ENCODE measurements around the gene URB1.
"Not testable (repeated sequence)": the region's sequence is repeated elsewhere in the genome, so short reads cannot be mapped to it uniquely, and the experiment has no call there.

URB1 gene

GRCh38 chr21:32320059-32320458 lies 72.8 kb downstream of the URB1 start:
- H3K36me3 Mint-ChIP-seq = peaks cover 44% of the 10 kb centered on the region
- H3K9me3 Mint-ChIP-seq = no peaks in the 10 kb centered on the region
- H3K4me3 Mint-ChIP-seq = no peak overlapping the region
- no peaks in the 10 kb centered on the region for H3K4me1 Mint-ChIP-seq
- CTCF ChIA-PET = no interaction called here
- no peak overlapping the region for H3K27ac Mint-ChIP-seq
- DNase-seq = no peak
- H3K27me3 Mint-ChIP-seq = no peaks in the 10 kb centered on the region

- DNase-seq = no peak
- Mint-ChIP-seq H3K9me3 (no peaks in the 10 kb centered on the region), H3K27me3 (no peaks in the 10 kb centered on the region), H3K4me1 (no peaks in the 10 kb centered on the region), H3K27ac (no peak overlapping the region), H3K4me3 (no peak overlapping the region), H3K36me3 (peaks cover 41% of the 10 kb centered on the region)
- CTCF ChIA-PET = no interaction called here
These were observed 73.8 kb downstream of the URB1 start for GRCh38 chr21:32319012-32319411.

DNA sequence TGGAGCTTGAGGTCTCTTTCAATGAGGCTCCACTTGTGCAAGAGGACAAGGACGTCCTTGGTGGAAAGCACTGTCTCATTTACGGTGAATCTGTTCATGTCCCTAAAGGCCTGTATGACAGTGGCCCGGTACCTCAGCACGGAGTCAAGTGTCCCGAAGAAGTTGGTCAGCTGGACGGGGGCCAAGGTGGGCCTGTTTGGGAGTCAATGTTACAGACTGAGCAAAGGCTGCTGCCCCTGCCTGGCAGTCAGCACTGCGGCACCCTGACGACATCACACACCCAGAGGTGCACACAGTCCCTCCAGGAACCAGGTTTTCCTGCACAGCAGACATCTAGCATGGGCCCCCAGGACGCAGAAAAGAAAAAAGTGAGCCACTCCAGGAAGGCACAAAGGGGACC lies 75.1 kb downstream of the URB1 start:
- DNase-seq = no peak
- H3K36me3 Mint-ChIP-seq = peaks cover 31% of the 10 kb centered on the region
- no peaks in the 10 kb centered on the region for H3K27me3 Mint-ChIP-seq
- H3K27ac Mint-ChIP-seq = no peak overlapping the region
- H3K4me3 Mint-ChIP-seq = no peak overlapping the region
- H3K9me3 Mint-ChIP-seq = no peaks in the 10 kb centered on the region
- CTCF ChIA-PET = no interaction called here
- no peaks in the 10 kb centered on the region for H3K4me1 Mint-ChIP-seq

DNA sequence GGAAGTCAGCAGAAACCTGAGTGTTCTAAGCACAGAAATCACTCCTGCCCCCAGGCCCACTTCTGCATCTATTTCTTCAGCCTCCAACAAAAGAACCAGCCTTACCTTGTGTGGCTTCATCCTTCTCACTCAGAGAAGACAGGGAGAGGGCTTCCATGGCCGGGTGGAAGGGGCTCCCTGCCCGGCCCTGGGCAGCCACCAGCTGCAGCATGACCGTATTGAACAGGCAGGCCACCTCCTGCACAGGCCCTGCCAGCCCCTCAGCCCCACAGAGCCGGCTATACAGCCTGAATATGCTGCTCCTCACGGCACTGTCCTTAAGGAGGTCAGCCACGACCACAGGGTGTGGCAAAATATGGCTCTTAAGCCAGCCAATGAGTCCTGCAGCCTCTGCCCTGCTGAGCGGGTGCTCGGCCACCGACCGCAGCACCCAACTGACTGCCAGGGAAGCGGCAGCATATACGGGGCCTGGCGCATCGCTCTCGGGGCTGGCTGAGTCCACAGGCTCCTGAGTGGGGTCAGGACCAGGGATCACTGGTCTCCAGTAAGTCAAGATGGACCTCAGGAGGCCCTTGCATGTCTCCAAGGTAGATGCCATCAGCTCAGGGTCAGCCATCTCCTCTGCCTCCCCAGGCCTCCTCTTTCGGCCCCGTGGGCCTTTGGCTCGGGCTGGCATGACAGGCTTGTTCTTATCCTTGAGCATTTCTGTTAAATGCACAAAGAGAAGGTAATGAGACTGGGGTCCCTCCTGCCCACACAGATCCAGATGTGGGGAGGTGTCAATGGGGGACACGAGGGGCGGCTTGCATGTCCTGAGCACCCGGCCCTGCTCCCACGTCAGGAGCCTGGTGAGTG lies 76.2 kb downstream of the URB1 start:
- H3K27ac Mint-ChIP-seq = no peak overlapping the region
- no peak for DNase-seq
- no peaks in the 10 kb centered on the region for H3K9me3 Mint-ChIP-seq
- no peaks in the 10 kb centered on the region for H3K4me1 Mint-ChIP-seq
- H3K36me3 Mint-ChIP-seq = peaks cover 39% of the 10 kb centered on the region
- CTCF ChIA-PET = no interaction called here
- H3K27me3 Mint-ChIP-seq = no peaks in the 10 kb centered on the region
- no peak overlapping the region for H3K4me3 Mint-ChIP-seq

GRCh38 chr21:32315511-32316281 lies 77.1 kb downstream of the URB1 start:
- no peaks in the 10 kb centered on the region for H3K27me3 Mint-ChIP-seq
- no peak for DNase-seq
- H3K9me3 Mint-ChIP-seq = no peaks in the 10 kb centered on the region
- H3K36me3 Mint-ChIP-seq = peaks cover 40% of the 10 kb centered on the region
- CTCF ChIA-PET = no interaction called here
- peaks cover 3% of the 10 kb centered on the region for H3K4me1 Mint-ChIP-seq
- no peak overlapping the region for H3K27ac Mint-ChIP-seq
- no peak overlapping the region for H3K4me3 Mint-ChIP-seq

DNA sequence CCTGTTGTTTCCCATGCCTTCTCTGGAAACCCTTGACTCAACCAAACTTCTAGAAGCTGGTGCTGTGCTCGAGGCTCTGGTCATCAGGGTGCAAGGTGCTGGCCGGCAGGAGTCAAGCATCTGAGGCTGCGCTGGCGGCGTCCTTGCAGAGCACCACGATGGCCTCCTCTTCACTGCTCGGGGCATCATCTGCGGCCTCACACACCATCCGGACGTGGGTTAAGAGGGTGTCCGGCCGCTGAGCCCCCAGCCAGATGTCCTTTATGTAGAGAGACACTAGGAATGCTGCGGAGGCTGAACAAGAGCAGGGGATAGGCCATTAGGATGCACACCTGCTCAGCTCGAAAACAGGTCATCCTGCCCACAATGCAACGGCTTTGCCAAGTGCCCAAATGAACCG lies 78.0 kb downstream of the URB1 start:
- Mint-ChIP-seq H3K36me3 (peaks cover 34% of the 10 kb centered on the region), H3K4me1 (peaks cover 3% of the 10 kb centered on the region), H3K9me3 (no peaks in the 10 kb centered on the region), H3K27ac (no peak overlapping the region), H3K27me3 (no peaks in the 10 kb centered on the region), H3K4me3 (no peak overlapping the region)
- no peak for DNase-seq
- CTCF ChIA-PET = no interaction called here

DNA sequence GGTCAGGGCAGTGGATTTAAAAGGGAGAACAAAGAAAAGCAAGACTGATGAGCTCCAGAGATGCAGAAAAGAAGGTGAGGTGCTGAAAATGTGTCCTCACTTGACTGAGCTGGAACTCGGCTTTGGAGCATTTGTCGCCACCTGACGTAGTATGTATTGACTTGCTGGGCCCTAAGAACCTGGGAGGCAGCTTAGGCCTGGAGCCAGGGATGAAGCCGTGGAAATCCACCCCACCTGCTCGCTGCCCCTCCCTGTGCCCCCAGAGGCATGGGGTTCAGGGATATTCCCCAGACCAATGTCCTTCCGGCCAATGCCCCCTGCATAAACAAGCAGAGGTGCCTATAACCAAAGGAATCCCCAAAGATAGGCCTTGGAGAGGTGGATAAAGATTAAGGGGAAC lies 79.8 kb downstream of the URB1 start:
- H3K9me3 Mint-ChIP-seq = no peaks in the 10 kb centered on the region
- no peak overlapping the region for H3K4me3 Mint-ChIP-seq
- DNase-seq = no peak
- no peaks in the 10 kb centered on the region for H3K27me3 Mint-ChIP-seq
- no peak overlapping the region for H3K27ac Mint-ChIP-seq
- peaks cover 19% of the 10 kb centered on the region for H3K36me3 Mint-ChIP-seq
- H3K4me1 Mint-ChIP-seq = peaks cover 3% of the 10 kb centered on the region
- CTCF ChIA-PET = no interaction called here

DNA sequence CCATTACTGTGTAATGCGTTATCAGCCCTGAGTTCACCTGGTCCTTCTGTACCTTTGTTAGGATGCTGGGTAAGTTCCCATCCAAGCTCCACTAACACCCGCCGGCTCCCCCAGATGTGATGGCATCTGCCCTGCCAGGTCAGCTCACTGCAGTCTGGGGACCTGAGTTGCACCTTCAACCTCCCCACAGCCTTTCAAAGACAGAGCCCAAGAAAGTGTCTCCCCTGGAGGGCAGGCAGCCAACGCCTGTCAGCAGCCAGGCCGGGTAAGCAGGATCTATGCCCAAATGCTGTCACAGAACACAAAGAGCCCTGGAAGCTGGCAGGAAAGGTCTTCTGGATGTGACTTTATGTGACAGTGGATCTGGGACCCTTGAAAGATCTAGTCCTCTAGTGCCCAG lies 80.5 kb downstream of the URB1 start:
- no peak overlapping the region for H3K27ac Mint-ChIP-seq
- peaks cover 3% of the 10 kb centered on the region for H3K4me1 Mint-ChIP-seq
- H3K9me3 Mint-ChIP-seq = no peaks in the 10 kb centered on the region
- peaks cover 17% of the 10 kb centered on the region for H3K36me3 Mint-ChIP-seq
- H3K27me3 Mint-ChIP-seq = no peaks in the 10 kb centered on the region
- no peak for DNase-seq
- no peak overlapping the region for H3K4me3 Mint-ChIP-seq
- CTCF ChIA-PET = no interaction called here

DNA sequence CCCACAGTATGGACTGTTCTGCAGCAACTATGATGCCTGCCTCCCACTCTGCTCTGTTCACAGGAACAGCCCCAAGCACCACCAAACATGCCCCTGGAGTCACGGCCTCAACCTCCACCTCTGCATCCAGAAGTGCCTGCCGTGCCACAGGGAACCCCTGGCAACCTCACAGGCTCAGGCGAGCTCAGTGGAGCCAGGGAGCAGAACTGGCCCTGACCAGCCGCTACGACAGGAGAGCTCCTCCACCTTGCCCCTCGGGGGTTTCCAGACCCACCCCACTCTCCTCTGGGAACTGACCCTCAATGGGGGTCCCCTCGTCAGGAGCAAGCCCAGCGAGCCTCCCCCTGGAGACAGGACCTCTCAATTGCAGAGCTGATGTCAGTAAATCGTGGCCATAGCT lies 81.2 kb downstream of the URB1 start:
- Mint-ChIP-seq H3K36me3 (peaks cover 14% of the 10 kb centered on the region), H3K27me3 (no peaks in the 10 kb centered on the region)

GRCh38 chr21:32310976-32311375 lies 81.8 kb downstream of the URB1 start:
- H3K27ac Mint-ChIP-seq, H3K4me1 Mint-ChIP-seq, CTCF ChIA-PET, H3K9me3 Mint-ChIP-seq, H3K27me3 Mint-ChIP-seq, H3K4me3 Mint-ChIP-seq, DNase-seq: not testable (repeated sequence)
- H3K36me3 Mint-ChIP-seq = peaks cover 14% of the 10 kb centered on the region

More for the DNA sequence above, 81.2 kb downstream of the URB1 start:
- Mint-ChIP-seq H3K9me3 (no peaks in the 10 kb centered on the region), H3K4me3 (no peak overlapping the region), H3K4me1 (peaks cover 3% of the 10 kb centered on the region), H3K27ac (no peak overlapping the region)
- CTCF ChIA-PET = no interaction called here
- DNase-seq = no peak

DNA sequence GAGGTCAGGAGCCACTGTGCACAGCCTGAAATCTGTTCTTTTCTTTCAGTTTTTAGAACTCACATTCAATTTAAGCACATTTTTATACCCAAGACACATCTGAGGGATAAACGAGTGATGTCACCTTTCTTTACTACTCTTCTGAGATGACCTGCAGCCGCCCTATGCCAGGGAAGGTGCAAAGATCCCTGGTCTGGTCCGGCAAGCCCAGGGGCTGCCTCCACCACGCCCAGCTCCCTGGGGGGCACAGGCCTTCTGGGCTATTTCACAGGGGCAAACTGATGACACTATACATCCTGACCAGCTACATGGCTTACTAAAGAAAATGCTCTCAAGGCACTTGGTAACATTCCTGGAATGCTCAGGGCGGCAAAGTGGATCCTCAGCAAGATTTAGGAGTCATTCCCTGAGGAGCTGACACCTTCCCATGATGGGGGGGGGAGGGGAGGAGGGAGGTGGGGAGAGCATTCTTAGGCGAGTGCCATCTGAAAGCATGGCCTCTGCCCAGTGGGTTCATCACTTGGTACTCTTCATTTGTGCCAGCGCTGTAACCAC lies 82.8 kb downstream of the URB1 start:
- Mint-ChIP-seq H3K4me1 (peaks cover 3% of the 10 kb centered on the region), H3K27ac (no peak overlapping the region), H3K36me3 (peaks cover 14% of the 10 kb centered on the region), H3K27me3 (no peaks in the 10 kb centered on the region), H3K9me3 (no peaks in the 10 kb centered on the region), H3K4me3 (no peak overlapping the region)
- DNase-seq = no peak
- CTCF ChIA-PET = no interaction called here

DNA sequence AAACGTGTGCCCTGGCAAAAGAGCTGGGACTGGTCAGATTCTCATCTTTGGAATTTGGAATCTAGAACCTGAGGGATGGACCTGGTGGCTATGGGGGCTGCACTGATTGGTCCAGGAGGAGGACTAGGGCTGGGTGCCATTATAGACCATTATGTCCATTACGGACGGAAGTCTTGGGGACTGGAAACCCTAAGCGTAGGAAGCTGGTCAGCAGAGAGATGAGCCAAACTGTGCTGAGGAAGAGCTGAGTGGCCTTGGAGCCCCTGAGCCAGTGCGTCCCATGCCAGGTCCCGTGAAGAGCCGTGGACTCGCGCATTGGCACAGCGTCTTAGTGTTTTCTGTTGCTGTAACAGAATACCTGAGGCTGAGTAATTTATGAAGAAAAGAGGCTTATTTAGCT lies 84.1 kb downstream of the URB1 start:
- Mint-ChIP-seq H3K27ac (no peak overlapping the region), H3K36me3 (peaks cover 12% of the 10 kb centered on the region), H3K27me3 (no peaks in the 10 kb centered on the region), H3K4me1 (peaks cover 3% of the 10 kb centered on the region), H3K4me3 (no peak overlapping the region), H3K9me3 (no peaks in the 10 kb centered on the region)
- CTCF ChIA-PET = no interaction called here
- DNase-seq = no peak

GRCh38 chr21:32307706-32308105 lies 85.1 kb downstream of the URB1 start:
- Mint-ChIP-seq H3K27me3 (no peaks in the 10 kb centered on the region), H3K9me3 (no peaks in the 10 kb centered on the region), H3K27ac (no peak overlapping the region), H3K4me3 (no peak overlapping the region), H3K36me3 (peaks cover 12% of the 10 kb centered on the region), H3K4me1 (peaks cover 3% of the 10 kb centered on the region)
- CTCF ChIA-PET = no interaction called here
- no peak for DNase-seq

GRCh38 chr21:32306021-32306780 lies 86.6 kb downstream of the URB1 start:
- DNase-seq = no peak
- Mint-ChIP-seq H3K9me3 (no peaks in the 10 kb centered on the region), H3K36me3 (peaks cover 3% of the 10 kb centered on the region), H3K4me3 (no peak overlapping the region), H3K4me1 (peaks cover 3% of the 10 kb centered on the region), H3K27ac (no peak overlapping the region), H3K27me3 (no peaks in the 10 kb centered on the region)
- CTCF ChIA-PET = no interaction called here
